AG09319 (cell line): ENCODE measurements around the gene MRPS31.

Experiments used
- DNase-seq: peaks from one replicate; pipeline ENCODE4 v3.0.0-alpha.2; 2010; ENCODE audit warnings: low read depth; ENCODE audit errors: extremely low read depth
- CTCF ChIP-seq: IDR thresholded peaks from 2 replicates; pipeline ENCODE4 v1.5.1; 2011; ENCODE audit warnings: low read depth, mild to moderate bottlenecking, inconsistent platforms, low read length, moderate library complexity

MRPS31 gene

GRCh38 chr13:40774672-40775071 lies 3.7 kb upstream of the MRPS31 start:
- no peak for DNase-seq
- no peak for TF ChIP-seq CTCF

GRCh38 chr13:40772765-40773473 lies 1.9 kb upstream of the MRPS31 start:
- no peak for DNase-seq
- no peak for TF ChIP-seq CTCF

GRCh38 chr13:40770609-40770933 lies 419 bp downstream of the MRPS31 start:
- no peak for DNase-seq
- no peak for TF ChIP-seq CTCF

- DNase-seq: no peak
- TF ChIP-seq CTCF: no peak
Measured at GRCh38 chr13:40769970-40770369, 1.0 kb downstream of the MRPS31 start.

GRCh38 chr13:40765602-40766001 lies 5.4 kb downstream of the MRPS31 start:
- TF ChIP-seq CTCF: no peak
- DNase-seq: no peak

GRCh38 chr13:40764587-40765403 lies 6.2 kb downstream of the MRPS31 start:
- DNase-seq: no peak
- TF ChIP-seq CTCF: no peak

- no peak for DNase-seq
- no peak for TF ChIP-seq CTCF
Measured at GRCh38 chr13:40762849-40763248, 8.1 kb downstream of the MRPS31 start.
